HepG2 (cell line): Measurements from ENCODE around the gene RETN. TPM values are rescaled to one million over a fixed set of nuclear protein-coding genes. Genes with fewer than 3 reads are reported as not detected.

ENCODE experiments used
- ATF1 ChIP-seq: IDR thresholded peaks from 2 replicates; pipeline ENCODE4 v1.6.1; 2016; ENCODE audit warnings: mild to moderate bottlenecking, control low read depth
- HNF1B ChIP-seq: sonication (generic); formaldehyde crosslinking; IDR thresholded peaks from 2 replicates; pipeline ENCODE4 v1.5.1; 2020; ENCODE audit warnings: mild to moderate bottlenecking, moderate library complexity, missing genetic modification reagents
- HNRNPK ChIP-seq: fragments of 200-400 bp; formaldehyde crosslinking; IDR thresholded peaks from 2 replicates; pipeline ENCODE4 v1.6.1; 2018; ENCODE audit warnings: low read length, low read depth, moderate library complexity, mild to moderate bottlenecking; ENCODE audit not compliant: poor library complexity, severe bottlenecking
- HNRNPL ChIP-seq: fragments of 200-400 bp; formaldehyde crosslinking; IDR thresholded peaks from 2 replicates; pipeline ENCODE4 v1.6.1; 2017; ENCODE audit warnings: mild to moderate bottlenecking, low read depth, low read length
- IKZF5 ChIP-seq: IDR thresholded peaks from 2 replicates; pipeline ENCODE4 v1.6.1; 2018; ENCODE audit warnings: missing genetic modification reagents, mild to moderate bottlenecking, missing compliant biosample characterization
- NCOA1 ChIP-seq: sonication (generic); formaldehyde crosslinking; IDR thresholded peaks from 2 replicates; pipeline ENCODE4 v1.9.0; 2021; ENCODE audit warnings: missing genetic modification reagents
- NKX3-1 ChIP-seq: sonication (generic); formaldehyde crosslinking; IDR thresholded peaks from 2 replicates; pipeline ENCODE4 v1.5.0; 2020; ENCODE audit warnings: missing genetic modification reagents
- NR2F1 ChIP-seq, 2 experiments: fragments of 450-650 bp in 1 of 2; formaldehyde crosslinking in 1 of 2; IDR thresholded peaks; 2 replicates each; pipeline versions ENCODE4 v1.5.0 to v1.6.1; 2016 to 2020; ENCODE audit warnings: mild to moderate bottlenecking in 1 of 2, missing compliant biosample characterization in 1 of 2, missing genetic modification reagents in 1 of 2, moderate library complexity in 1 of 2
- RARG ChIP-seq: sonication (generic); formaldehyde crosslinking; IDR thresholded peaks from 2 replicates; pipeline ENCODE4 v1.4.0; 2020; ENCODE audit warnings: low read depth, mild to moderate bottlenecking, missing genetic modification reagents
- RBFOX2 ChIP-seq: fragments of 200-400 bp; formaldehyde crosslinking; IDR thresholded peaks from 2 replicates; pipeline ENCODE4 v1.6.1; 2017; ENCODE audit warnings: low read depth, mild to moderate bottlenecking, low read length
- THAP11 ChIP-seq: IDR thresholded peaks from 2 replicates; pipeline ENCODE4 v1.6.1; 2016; ENCODE audit warnings: missing biosample characterization, missing genetic modification reagents
- YY1 ChIP-seq: IDR thresholded peaks from 2 replicates; pipeline ENCODE4 v1.6.1; 2011; ENCODE audit warnings: low read length, low read depth, moderate library complexity, mild to moderate bottlenecking; ENCODE audit not compliant: insufficient read depth, insufficient replicate concordance
- ZBTB43 ChIP-seq: sonication (generic); formaldehyde crosslinking; conservative IDR thresholded peaks from 2 replicates; pipeline ENCODE4 v1.4.0; 2020; ENCODE audit warnings: missing genetic modification reagents
- ZMYM3 ChIP-seq: sonication (generic); formaldehyde crosslinking; IDR thresholded peaks from 2 replicates; pipeline ENCODE4 v1.5.1; 2020; ENCODE audit warnings: mild to moderate bottlenecking, missing genetic modification reagents
- ZNF282 ChIP-seq: fragments of 450-650 bp; IDR thresholded peaks from 2 replicates; pipeline ENCODE4 v1.6.1; 2018; ENCODE audit not compliant: partially characterized antibody
- ZNF768 ChIP-seq: sonication (generic); formaldehyde crosslinking; IDR thresholded peaks from 2 replicates; pipeline ENCODE4 v1.4.0; 2020; ENCODE audit warnings: missing genetic modification reagents
- ZNF781 ChIP-seq: sonication (generic); formaldehyde crosslinking; IDR thresholded peaks from 2 replicates; pipeline ENCODE4 v1.5.1; 2020; ENCODE audit warnings: borderline replicate concordance, mild to moderate bottlenecking, missing genetic modification reagents; ENCODE audit errors: not compliant biosample characterization
- ZNF841 ChIP-seq: sonication (generic); formaldehyde crosslinking; IDR thresholded peaks from 2 replicates; pipeline ENCODE4 v1.8.1; 2023; ENCODE audit warnings: missing genetic modification reagents, borderline replicate concordance
- polyA plus RNA-seq, 8 experiments: library from polyadenylated mRNA; depleted of rRNA in 3 of 8; stranded (reverse) in 7 of 8; unstranded in 1 of 8; fragments of >200 nt; fragmentation: Illumina TruSeq in 4 of 8; extraction: Trizol in 4 of 8; gene quantifications; 2 replicates each; pipeline versions ENCODE4 v1.2.1 to v1.2.3, GENCODE V29; 2011 to 2016; ENCODE audit warnings: low read depth in 4 of 8, missing spikeins in 1 of 8, mixed read lengths in 1 of 8; ENCODE audit not compliant: insufficient read depth in 1 of 8
- total RNA-seq, 5 experiments: library from RNA; depleted of rRNA; stranded (reverse); fragments of >200 nt; fragmentation: Illumina TruSeq; extraction: Trizol; gene quantifications; 2 replicates each; pipeline ENCODE4 v1.2.3, GENCODE V29; 2016; ENCODE audit warnings: low read depth in 1 of 5
- TF ChIP-seq, protein P1 (sequence below): sonication (generic); formaldehyde crosslinking; IDR thresholded peaks from 2 replicates; pipeline ENCODE4 v1.5.1; 2020; ENCODE audit warnings: mild to moderate bottlenecking, missing genetic modification reagents
- TF ChIP-seq, protein P2 (sequence below): sonication (generic); formaldehyde crosslinking; IDR thresholded peaks from 2 replicates; pipeline ENCODE4 v1.9.0; 2021; ENCODE audit warnings: missing genetic modification reagents, mild to moderate bottlenecking, borderline replicate concordance

The RETN gene
- total and polyA plus RNA-seq, 2 of the 13 experiments (the other 11 are each of a cell fraction or from before 2014, with no cell fraction given) = not detected

GRCh38 chr19:7681340-7682174 lies 12.7 kb downstream of the RETN start (continued):
- TF ChIP-seq HNF1B (CRISPR knock-in tag) (peak; percentile 54), ATF1 (CRISPR knock-in tag) (no peak), ZBTB43 (no peak), ZNF781 (CRISPR knock-in tag) (no peak), HNRNPK (peak; percentile 14), IKZF5 (CRISPR knock-in tag) (no peak), NKX3-1 (CRISPR knock-in tag) (no peak), RARG (CRISPR knock-in tag) (no peak), ZNF841 (CRISPR knock-in tag) (no peak), NR2F1 (CRISPR knock-in tag; IDR thresholded peaks at IDR 0.05) (no peak), ZNF282 (no peak), THAP11 (CRISPR knock-in tag) (peak; percentile 33), YY1 (no peak), HNRNPL (0 out of 2 replicates have a peak, but pooled peaks have one; percentile 32), ZNF768 (CRISPR knock-in tag) (no peak), NCOA1 (CRISPR knock-in tag) (no peak), RBFOX2 (no peak), ZMYM3 (CRISPR knock-in tag) (peak; percentile 43; the same call in 1 of the 2 replicates)
- TF ChIP-seq, protein P1, sequence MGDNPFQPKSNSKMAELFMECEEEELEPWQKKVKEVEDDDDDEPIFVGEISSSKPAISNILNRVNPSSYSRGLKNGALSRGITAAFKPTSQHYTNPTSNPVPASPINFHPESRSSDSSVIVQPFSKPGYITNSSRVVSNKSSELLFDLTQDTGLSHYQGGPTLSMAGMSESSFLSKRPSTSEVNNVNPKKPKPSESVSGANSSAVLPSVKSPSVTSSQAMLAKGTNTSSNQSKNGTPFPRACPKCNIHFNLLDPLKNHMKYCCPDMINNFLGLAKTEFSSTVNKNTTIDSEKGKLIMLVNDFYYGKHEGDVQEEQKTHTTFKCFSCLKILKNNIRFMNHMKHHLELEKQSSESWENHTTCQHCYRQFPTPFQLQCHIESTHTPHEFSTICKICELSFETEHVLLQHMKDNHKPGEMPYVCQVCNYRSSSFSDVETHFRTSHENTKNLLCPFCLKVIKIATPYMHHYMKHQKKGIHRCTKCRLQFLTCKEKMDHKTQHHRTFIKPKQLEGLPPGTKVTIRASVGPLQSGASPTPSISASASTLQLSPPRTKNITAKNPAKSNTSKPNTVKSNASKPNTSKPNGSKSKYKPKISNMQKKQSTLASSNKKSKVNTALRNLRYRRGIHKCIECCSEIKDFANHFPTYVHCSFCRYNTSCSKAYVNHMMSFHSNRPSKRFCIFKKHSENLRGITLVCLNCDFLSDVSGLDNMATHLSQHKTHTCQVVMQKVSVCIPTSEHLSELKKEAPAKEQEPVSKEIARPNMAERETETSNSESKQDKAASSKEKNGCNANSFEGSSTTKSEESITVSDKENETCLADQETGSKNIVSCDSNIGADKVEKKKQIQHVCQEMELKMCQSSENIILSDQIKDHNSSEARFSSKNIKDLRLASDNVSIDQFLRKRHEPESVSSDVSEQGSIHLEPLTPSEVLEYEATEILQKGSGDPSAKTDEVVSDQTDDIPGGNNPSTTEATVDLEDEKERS (CRISPR knock-in tag) = 0 out of 2 replicates have a peak, but pooled peaks have one; percentile 58
- TF ChIP-seq, protein P2, sequence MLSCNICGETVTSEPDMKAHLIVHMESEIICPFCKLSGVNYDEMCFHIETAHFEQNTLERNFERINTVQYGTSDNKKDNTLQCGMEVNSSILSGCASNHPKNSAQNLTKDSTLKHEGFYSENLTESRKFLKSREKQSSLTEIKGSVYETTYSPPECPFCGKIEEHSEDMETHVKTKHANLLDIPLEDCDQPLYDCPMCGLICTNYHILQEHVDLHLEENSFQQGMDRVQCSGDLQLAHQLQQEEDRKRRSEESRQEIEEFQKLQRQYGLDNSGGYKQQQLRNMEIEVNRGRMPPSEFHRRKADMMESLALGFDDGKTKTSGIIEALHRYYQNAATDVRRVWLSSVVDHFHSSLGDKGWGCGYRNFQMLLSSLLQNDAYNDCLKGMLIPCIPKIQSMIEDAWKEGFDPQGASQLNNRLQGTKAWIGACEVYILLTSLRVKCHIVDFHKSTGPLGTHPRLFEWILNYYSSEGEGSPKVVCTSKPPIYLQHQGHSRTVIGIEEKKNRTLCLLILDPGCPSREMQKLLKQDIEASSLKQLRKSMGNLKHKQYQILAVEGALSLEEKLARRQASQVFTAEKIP (CRISPR knock-in tag) = no peak
